GM19463 (cell line): ENCODE data around the gene IFNA14.
"Not testable (repeated sequence)": the region's sequence is repeated elsewhere in the genome, so short reads cannot be mapped to it uniquely, and the experiment has no call there.

Source experiments
- ATAC-seq: cut with Tn5 transposase; IDR thresholded peaks from one replicate; pipeline ENCODE4 v1.9.1; 2021; ENCODE audit warnings: mild to moderate bottlenecking, moderate library complexity; ENCODE audit not compliant: unreplicated experiment

Gene IFNA14

DNA sequence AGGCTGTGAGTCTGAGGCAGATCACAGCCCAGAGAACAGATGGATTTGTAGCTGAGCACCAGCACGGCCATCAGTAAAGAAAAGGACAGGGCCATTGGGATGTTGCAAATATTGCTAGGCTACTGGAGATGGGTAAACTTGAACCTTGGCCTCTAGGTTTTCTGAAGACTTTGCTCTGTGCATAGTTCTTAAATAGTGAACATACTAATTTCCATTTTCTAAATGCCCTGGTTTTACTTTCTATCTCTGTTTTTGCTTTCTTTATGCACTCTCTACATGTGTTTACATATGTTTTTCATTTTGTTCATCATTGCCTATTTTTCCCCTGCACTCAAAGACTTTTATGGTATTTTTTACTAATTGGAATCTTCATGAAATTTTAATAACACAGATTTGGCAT is 22.6 kb downstream of the IFNA14 start, which contains the start of gene IFNA16:
Gene IFNA16, minus strand, starts transcription at position 101 of the 400 bp plus-strand sequence. Its CDS starts 6 bp downstream, at position 95.
- not testable (repeated sequence) for ATAC-seq

DNA sequence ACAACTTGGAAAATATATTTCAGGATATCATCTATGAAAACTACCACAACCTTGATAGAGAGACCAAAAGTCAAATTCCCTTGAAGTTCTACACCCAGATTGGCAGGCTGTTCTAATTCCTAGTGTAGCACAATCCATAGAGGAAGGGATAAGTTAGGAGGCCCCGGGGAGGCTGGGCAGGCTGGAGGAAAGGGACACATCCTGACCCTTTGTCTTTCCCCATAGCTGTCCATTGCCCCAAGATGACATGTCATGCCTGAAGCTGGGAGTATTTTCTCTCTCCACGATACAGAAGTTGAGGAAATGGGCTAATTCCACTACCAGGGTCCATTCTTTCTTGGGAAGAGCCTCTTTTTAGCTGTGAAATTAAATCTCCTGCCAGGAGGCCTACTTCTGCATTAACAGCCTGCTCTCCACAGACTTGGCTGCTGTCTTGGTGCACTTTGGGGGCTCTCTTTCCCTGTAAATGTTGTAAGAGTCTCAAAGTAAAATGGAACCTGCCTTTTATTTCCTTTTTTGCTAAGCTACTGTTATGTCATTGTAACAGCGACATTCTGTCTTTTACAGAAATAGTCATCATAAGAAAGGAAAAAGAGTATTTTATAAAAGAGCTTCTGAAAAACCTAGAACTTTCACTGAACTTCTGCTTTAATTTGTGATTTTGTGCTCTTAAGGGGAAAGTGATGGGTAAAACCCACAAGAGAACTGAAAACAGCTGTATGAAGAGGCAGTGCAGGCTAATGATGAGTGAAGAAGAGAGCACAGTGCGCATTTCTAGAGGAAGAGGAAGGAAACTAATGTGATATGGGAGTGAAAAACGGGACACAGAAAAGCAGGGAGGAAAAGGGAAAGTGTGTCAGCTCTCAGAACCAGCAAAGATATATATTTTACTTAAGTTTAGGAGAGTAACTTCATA is 26.1 kb downstream of the IFNA14 start:
- ATAC-seq: peak; percentile 78

DNA sequence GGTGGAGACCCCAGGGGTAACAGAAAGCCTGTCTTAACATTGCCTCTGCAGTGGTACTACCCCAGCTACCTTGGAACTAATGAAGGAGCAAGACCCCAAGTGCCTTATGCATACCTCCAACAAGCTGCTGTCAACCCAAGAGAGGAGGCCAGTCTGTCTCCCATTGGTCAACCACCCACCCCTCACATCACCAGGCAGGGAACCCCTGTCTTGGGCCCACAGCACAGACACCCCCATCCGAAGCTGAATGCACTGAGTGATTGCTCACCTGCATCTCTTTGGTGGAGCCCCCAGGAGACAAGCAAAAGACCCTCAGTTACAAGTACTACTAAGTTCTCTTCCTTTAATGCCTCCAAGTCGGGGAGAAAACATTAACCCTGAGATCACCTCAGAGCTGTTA is 27.6 kb downstream of the IFNA14 start:
- not testable (repeated sequence) for ATAC-seq

DNA sequence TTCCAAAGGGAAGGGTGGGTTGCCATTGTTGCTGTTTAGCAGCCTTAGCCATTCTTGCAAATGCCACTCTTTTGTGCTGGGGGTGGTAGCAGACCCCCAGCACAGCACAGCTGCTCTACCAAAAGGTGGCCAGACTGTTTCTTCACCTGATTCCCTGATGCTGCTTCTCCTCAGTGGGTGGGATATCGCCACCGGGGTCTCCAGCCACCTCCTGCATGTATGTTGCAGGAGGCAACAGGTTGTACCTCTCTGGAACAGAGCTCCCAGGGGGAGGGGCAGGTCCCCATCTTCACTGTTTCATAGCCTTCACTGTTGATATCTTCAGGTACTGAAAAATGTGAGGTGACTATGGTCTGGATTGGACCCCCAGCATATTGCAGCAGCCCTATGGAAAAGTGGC is 29.0 kb downstream of the IFNA14 start:
- ATAC-seq: not testable (repeated sequence)

DNA sequence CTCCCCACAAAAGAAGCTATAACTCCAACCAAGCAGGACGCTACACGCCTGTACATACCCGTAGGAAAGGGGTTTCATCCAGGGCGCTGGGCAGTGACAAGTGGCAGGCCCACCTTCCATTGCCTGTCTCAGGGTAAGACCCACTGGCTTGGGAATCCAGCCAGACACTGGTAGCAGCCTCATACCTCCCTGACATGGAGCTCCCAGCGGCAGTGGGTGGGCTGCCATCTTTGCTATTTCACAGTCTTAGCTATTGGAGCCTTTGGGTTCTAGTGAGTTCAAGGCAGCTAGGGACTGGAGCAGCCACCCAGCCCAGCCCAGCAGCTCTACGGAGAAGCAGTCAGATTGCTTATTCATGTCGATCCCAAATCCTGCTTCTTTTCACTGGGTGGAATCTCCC is 29.5 kb downstream of the IFNA14 start:
- ATAC-seq: no peak

DNA sequence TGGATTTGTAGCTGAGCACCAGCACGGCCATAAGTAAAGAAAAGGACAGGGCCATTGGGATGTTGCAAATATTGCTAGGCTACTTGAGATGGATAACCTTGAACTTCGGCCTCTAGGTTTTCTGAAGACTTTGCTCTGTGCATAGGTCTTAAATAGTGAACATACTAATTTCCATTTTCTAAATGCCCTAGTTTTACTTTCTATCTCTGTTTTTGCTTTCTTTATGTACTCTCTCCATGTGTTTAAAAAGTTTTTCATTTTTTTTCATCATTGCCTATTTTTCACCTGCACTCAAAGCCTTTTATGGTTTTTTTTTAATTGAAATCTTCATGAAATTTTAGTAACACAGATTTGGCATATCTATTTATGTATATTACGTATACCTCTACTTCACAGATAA is 32.8 kb downstream of the IFNA14 start, which contains the start of gene IFNA10:
Gene IFNA10, minus strand, starts transcription at position 101 of the 400 bp plus-strand sequence. Its CDS starts 46 bp downstream, at position 55.
- ATAC-seq: not testable (repeated sequence)

DNA sequence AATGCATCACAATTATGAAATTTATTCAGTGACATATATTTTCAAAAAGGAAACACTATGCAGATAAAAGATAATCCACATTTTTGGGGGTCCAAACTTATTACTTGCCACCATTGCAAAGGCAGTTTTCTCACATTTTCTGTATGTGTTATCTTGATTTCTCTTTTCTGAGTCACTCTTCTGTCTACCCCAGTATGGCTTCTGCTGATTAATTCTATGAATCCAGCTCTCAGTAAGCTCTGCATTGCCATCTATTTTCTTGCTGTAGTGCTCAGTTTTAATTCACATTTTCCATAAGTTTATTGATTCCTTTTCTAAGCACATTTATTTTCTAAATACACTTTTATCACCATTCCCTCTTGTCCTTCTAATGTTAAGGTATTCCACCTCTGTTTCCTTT is 34.6 kb downstream of the IFNA14 start:
- no peak for ATAC-seq

DNA sequence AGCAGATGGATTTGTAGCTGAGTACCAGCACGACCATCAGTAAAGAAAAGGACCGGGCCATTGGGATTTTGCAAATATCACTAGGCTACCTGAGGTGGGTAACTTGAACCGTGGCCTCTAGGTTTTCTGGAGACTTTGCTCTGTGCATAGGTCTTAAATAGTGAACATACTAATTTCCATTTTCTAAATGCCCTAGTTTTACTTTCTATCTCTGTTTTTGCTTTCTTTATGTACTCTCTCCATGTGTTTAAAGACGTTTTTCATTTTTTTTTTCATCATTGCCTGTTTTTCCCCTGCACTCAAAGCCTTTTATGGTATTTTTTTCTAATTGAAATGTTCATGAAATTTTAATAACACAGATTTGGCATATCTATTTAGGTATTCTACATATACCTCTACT is 37.7 kb downstream of the IFNA14 start, which contains the start of gene IFNA7:
Gene IFNA7, minus strand, starts transcription at position 101 of the 400 bp plus-strand sequence. Its CDS starts 40 bp downstream, at position 61.
- not testable (repeated sequence) for ATAC-seq

DNA sequence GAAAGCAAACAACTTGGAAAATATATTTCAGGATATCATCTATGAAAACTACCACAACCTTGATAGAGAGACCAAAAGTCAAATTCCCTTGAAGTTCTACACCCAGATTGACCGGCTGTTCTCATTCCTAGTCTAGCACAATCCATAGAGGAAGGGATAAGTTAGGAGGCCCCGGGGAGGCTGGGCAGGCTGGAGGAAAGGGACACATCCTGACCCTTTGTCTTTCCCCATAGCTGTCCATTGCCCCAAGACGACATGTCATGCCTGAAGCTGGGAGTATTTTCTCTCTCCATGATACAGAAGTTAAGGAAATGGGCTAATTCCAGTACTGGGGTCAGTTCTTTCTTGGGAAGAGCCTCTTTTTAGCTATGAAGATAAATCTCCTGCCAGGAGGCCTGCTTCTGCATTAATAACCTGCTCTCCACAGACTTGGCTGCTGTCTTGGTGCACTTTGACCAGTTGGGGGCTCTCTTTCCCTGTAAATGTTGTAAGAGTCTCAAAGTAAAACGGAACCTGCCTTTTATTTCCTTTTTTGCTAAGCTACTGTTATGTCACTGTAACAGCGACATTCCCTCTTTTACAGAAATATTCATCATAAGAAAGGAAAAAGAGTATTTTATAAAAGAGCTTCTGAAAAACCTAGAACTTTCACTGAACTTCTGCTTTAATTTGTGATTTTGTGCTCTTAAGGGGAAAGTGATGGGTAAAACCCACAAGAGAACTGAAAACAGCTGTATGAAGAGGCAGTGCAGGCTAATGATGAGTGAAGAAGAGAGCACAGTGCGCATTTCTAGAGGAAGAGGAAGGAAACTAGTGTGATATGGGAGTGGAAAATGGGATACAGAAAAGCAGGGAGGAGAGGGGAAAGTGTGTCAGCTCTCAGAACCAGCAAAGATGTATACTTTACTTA is 44.7 kb downstream of the IFNA14 start:
- ATAC-seq: peak; percentile 93
